ENCODE data around the gene PPIL6.

- TF ChIP-seq CTCF (IDR thresholded peaks at IDR 0.05; ENCODE audit: low read length) (no peak), EZH2 (optimal IDR thresholded peaks at IDR 0.05; ENCODE audit: low read depth, low read length) (no peak), EZH2phosphoT487 (IDR thresholded peaks at IDR 0.05; ENCODE audit: low read length) (no peak)
Measured at GRCh38 chr6:109447878-109448555, 7.6 kb upstream of the PPIL6 start.

All from MM.1S (cell line).